HEK293 (cell line): ENCODE results near the gene RNF224.
A peak's percentile ranks its signal among the peaks of the same experiment; 100 is the strongest.

Experiments
- EGR2 ChIP-seq: fragments of 450-650 bp; formaldehyde crosslinking; IDR thresholded peaks from 2 replicates; pipeline ENCODE4 v1.5.1; 2016; ENCODE audit warnings: low read depth, missing biosample characterization, missing genetic modification characterization
- GLI2 ChIP-seq: fragments of 450-650 bp; formaldehyde crosslinking; IDR thresholded peaks from 2 replicates; pipeline ENCODE4; 2017; ENCODE audit warnings: missing biosample characterization, missing genetic modification characterization, low read depth, borderline replicate concordance
- HOXA7 ChIP-seq: sonication (generic); formaldehyde crosslinking; IDR thresholded peaks from 2 replicates; pipeline ENCODE4 v1.8.1; 2022; ENCODE audit warnings: missing genetic modification reagents, borderline replicate concordance
- KLF8 ChIP-seq: fragments of 450-650 bp; formaldehyde crosslinking; IDR thresholded peaks from 2 replicates; pipeline ENCODE4 v1.5.1; 2016; ENCODE audit warnings: missing biosample characterization, missing genetic modification characterization
- OSR2 ChIP-seq: fragments of 450-650 bp; formaldehyde crosslinking; IDR thresholded peaks from 2 replicates; pipeline ENCODE4 v1.5.1; 2016; ENCODE audit warnings: missing biosample characterization, missing genetic modification characterization
- PRDM1 ChIP-seq: fragments of 450-650 bp; formaldehyde crosslinking; IDR thresholded peaks from 2 replicates; pipeline ENCODE4; 2016; ENCODE audit warnings: missing biosample characterization, missing genetic modification characterization
- YY1 ChIP-seq: fragments of 450-650 bp; formaldehyde crosslinking; IDR thresholded peaks from 2 replicates; pipeline ENCODE4 v1.5.1; 2018; ENCODE audit warnings: missing biosample characterization, missing genetic modification characterization
- ZBTB7A ChIP-seq: fragments of 450-650 bp; formaldehyde crosslinking; IDR thresholded peaks from 2 replicates; pipeline ENCODE4 v1.5.1; 2016; ENCODE audit warnings: low read depth, missing biosample characterization, missing genetic modification characterization
- ZNF133 ChIP-seq: fragments of 450-650 bp; formaldehyde crosslinking; IDR thresholded peaks from 2 replicates; pipeline ENCODE4 v1.5.1; 2016; ENCODE audit warnings: missing biosample characterization, missing genetic modification characterization
- ZNF138 ChIP-seq: fragments of 450-650 bp; formaldehyde crosslinking; IDR thresholded peaks from 2 replicates; pipeline ENCODE4 v1.5.1; 2016; ENCODE audit warnings: missing biosample characterization, missing genetic modification characterization, borderline replicate concordance
- ZNF157 ChIP-seq: fragments of 450-650 bp; formaldehyde crosslinking; IDR thresholded peaks from 2 replicates; pipeline ENCODE4 v1.5.1; 2016; ENCODE audit warnings: missing biosample characterization, missing genetic modification characterization
- ZNF175 ChIP-seq: fragments of 450-650 bp; formaldehyde crosslinking; IDR thresholded peaks from 2 replicates; pipeline ENCODE4 v1.5.1; 2016; ENCODE audit warnings: missing biosample characterization, missing genetic modification characterization
- ZNF184 ChIP-seq: fragments of 450-650 bp; IDR thresholded peaks from 2 replicates; pipeline ENCODE4 v1.5.1; 2018; ENCODE audit warnings: missing biosample characterization, mild to moderate bottlenecking, missing genetic modification characterization
- ZNF2 ChIP-seq: fragments of 450-650 bp; formaldehyde crosslinking; IDR thresholded peaks from 2 replicates; pipeline ENCODE4 v1.5.1; 2016; ENCODE audit warnings: missing biosample characterization, missing genetic modification characterization
- ZNF214 ChIP-seq: fragments of 450-650 bp; formaldehyde crosslinking; IDR thresholded peaks from 2 replicates; pipeline ENCODE4 v1.5.1; 2017; ENCODE audit warnings: missing biosample characterization, mild to moderate bottlenecking, missing genetic modification characterization, borderline replicate concordance
- ZNF223 ChIP-seq: fragments of 450-650 bp; formaldehyde crosslinking; IDR thresholded peaks from 2 replicates; pipeline ENCODE4 v1.5.1; 2016; ENCODE audit warnings: missing biosample characterization, missing genetic modification characterization
- ZNF274 ChIP-seq, 2 experiments: fragments of 200-500 bp in 1 of 2; fragments of 450-650 bp in 1 of 2; sonication (Bioruptor generic) in 1 of 2; formaldehyde crosslinking in 1 of 2; IDR thresholded peaks; 2 replicates each; pipeline versions ENCODE4 v1.5.1 to v1.6.1; 2014 to 2016; ENCODE audit warnings: borderline replicate concordance in 1 of 2, inconsistent platforms in 1 of 2, low read length in 1 of 2, missing biosample characterization in 1 of 2, missing genetic modification characterization in 1 of 2
- ZNF292 ChIP-seq: fragments of 450-650 bp; formaldehyde crosslinking; IDR thresholded peaks from 2 replicates; pipeline ENCODE4 v1.5.1; 2016; ENCODE audit warnings: low read depth, missing biosample characterization, missing genetic modification characterization, borderline replicate concordance
- ZNF426 ChIP-seq: fragments of 450-650 bp; formaldehyde crosslinking; IDR thresholded peaks from 2 replicates; pipeline ENCODE4 v1.5.1; 2017; ENCODE audit warnings: missing biosample characterization, missing genetic modification characterization, mild to moderate bottlenecking, inconsistent platforms, moderate library complexity
- ZNF510 ChIP-seq: fragments of 450-650 bp; formaldehyde crosslinking; IDR thresholded peaks from 2 replicates; pipeline ENCODE4 v1.5.1; 2018; ENCODE audit warnings: mild to moderate bottlenecking, missing genetic modification characterization, missing biosample characterization; ENCODE audit not compliant: insufficient replicate concordance
- ZNF555 ChIP-seq: fragments of 450-650 bp; formaldehyde crosslinking; conservative IDR thresholded peaks from 2 replicates; pipeline ENCODE4 v1.5.1; 2017; ENCODE audit warnings: missing biosample characterization, mild to moderate bottlenecking, missing genetic modification characterization, inconsistent platforms
- ZNF610 ChIP-seq: fragments of 450-650 bp; formaldehyde crosslinking; IDR thresholded peaks from 2 replicates; pipeline ENCODE4 v1.5.1; 2016; ENCODE audit warnings: missing biosample characterization, missing genetic modification characterization, borderline replicate concordance
- ZNF621 ChIP-seq: fragments of 450-650 bp; formaldehyde crosslinking; IDR thresholded peaks from 2 replicates; pipeline ENCODE4 v1.5.1; 2017; ENCODE audit warnings: missing biosample characterization, missing genetic modification characterization
- ZNF626 ChIP-seq: fragments of 450-650 bp; sonication (Bioruptor Pico); formaldehyde crosslinking; IDR thresholded peaks from 2 replicates; pipeline ENCODE4 v1.5.1; 2018; ENCODE audit warnings: missing biosample characterization, missing genetic modification characterization, inconsistent platforms
- ZNF660 ChIP-seq: fragments of 450-650 bp; IDR thresholded peaks from 2 replicates; pipeline ENCODE4 v1.5.1; 2018; ENCODE audit warnings: missing biosample characterization, mild to moderate bottlenecking, missing genetic modification characterization
- ZNF792 ChIP-seq: fragments of 450-650 bp; formaldehyde crosslinking; IDR thresholded peaks from 2 replicates; pipeline ENCODE4 v1.5.1; 2016; ENCODE audit warnings: missing biosample characterization, missing genetic modification characterization
- ZNF830 ChIP-seq: fragments of 450-650 bp; IDR thresholded peaks from 2 replicates; pipeline ENCODE4 v1.5.0; 2018; ENCODE audit warnings: missing biosample characterization, missing genetic modification characterization, low read depth, mild to moderate bottlenecking, moderate library complexity
- ZSCAN30 ChIP-seq: fragments of 450-650 bp; IDR thresholded peaks from 2 replicates; pipeline ENCODE4 v1.5.1; 2018; ENCODE audit warnings: missing biosample characterization, mild to moderate bottlenecking, missing genetic modification characterization, moderate library complexity
- TF ChIP-seq, protein P1 (sequence below): fragments of 450-650 bp; formaldehyde crosslinking; IDR thresholded peaks from 2 replicates; pipeline ENCODE4 v1.5.1; 2016; ENCODE audit warnings: missing biosample characterization, missing genetic modification characterization
- TF ChIP-seq, protein P2 (sequence below): fragments of 450-650 bp; formaldehyde crosslinking; IDR thresholded peaks from 2 replicates; pipeline ENCODE4 v1.5.1; 2016; ENCODE audit warnings: missing biosample characterization, missing genetic modification characterization, low read depth
- TF ChIP-seq, protein P3 (sequence below): fragments of 450-650 bp; formaldehyde crosslinking; conservative IDR thresholded peaks from 2 replicates; pipeline ENCODE4 v1.5.1; 2016; ENCODE audit warnings: low read depth, missing biosample characterization, missing genetic modification characterization

The RNF224 gene

DNA sequence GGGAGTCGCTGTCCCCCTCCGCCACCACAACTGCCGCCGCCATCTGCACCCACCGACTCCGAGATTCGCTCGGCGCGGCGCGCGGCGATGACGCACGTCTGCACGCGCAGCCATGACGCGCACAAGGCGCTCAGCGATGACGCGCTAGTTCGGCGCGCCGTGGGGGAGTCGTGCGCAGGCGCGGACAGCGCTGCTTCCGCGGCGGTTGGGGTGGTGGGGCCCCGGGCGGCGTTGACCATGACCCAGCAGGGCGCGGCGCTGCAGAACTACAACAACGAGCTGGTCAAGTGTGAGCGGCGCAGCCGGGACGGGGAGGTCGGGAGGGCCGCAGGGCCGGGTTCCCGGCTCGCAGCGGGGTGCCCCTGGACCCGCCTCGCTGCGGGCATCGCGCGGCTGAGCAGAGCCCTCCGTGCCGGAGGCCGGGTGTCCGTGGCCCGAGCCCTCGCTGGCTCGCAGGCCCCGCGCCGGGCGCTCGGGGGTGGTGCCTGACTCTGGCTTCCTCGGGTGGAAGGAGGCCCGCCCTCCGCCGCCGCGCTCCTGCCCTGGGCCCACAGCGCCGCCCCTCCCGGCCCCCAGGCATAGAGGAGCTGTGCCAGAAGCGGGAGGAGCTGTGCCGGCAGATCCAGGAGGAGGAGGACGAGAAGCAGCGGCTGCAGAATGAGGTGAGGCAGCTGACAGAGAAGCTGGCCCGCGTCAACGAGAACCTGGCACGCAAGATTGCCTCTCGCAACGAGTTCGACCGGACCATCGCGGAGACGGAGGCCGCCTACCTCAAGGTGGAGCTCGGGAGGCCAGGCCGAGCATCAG is 38.6 kb upstream of the RNF224 start, which contains the start of the genes ANAPC2 and SSNA1 (continued):
- peak; percentile 60 for TF ChIP-seq OSR2 (tag by site-specific recombination)
- TF ChIP-seq ZNF2 (tag by site-specific recombination): peak; percentile 61
- TF ChIP-seq GLI2 (tag by site-specific recombination): no peak
- 0 out of 2 replicates have a peak, but pooled peaks have one; percentile 31 for TF ChIP-seq EGR2 (tag by site-specific recombination)
- no peak for TF ChIP-seq ZNF133
- TF ChIP-seq PRDM1 (tag by site-specific recombination): no peak
- no peak for TF ChIP-seq HOXA7 (CRISPR knock-in tag)
- TF ChIP-seq ZNF610 (tag by site-specific recombination): peak; percentile 64; the same call in 1 of the 2 replicates
- no peak for TF ChIP-seq ZNF555 (tag by site-specific recombination)
- TF ChIP-seq, protein P1, sequence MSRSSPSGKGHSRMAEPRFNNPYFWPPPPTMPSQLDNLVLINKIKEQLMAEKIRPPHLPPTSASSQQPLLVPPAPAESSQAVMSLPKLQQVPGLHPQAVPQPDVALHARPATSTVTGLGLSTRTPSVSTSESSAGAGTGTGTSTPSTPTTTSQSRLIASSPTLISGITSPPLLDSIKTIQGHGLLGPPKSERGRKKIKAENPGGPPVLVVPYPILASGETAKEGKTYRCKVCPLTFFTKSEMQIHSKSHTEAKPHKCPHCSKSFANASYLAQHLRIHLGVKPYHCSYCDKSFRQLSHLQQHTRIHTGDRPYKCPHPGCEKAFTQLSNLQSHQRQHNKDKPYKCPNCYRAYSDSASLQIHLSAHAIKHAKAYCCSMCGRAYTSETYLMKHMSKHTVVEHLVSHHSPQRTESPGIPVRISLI (tag by site-specific recombination): no peak
- TF ChIP-seq, protein P2, sequence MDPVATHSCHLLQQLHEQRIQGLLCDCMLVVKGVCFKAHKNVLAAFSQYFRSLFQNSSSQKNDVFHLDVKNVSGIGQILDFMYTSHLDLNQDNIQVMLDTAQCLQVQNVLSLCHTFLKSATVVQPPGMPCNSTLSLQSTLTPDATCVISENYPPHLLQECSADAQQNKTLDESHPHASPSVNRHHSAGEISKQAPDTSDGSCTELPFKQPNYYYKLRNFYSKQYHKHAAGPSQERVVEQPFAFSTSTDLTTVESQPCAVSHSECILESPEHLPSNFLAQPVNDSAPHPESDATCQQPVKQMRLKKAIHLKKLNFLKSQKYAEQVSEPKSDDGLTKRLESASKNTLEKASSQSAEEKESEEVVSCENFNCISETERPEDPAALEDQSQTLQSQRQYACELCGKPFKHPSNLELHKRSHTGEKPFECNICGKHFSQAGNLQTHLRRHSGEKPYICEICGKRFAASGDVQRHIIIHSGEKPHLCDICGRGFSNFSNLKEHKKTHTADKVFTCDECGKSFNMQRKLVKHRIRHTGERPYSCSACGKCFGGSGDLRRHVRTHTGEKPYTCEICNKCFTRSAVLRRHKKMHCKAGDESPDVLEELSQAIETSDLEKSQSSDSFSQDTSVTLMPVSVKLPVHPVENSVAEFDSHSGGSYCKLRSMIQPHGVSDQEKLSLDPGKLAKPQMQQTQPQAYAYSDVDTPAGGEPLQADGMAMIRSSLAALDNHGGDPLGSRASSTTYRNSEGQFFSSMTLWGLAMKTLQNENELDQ (tag by site-specific recombination): no peak
- TF ChIP-seq, protein P3, sequence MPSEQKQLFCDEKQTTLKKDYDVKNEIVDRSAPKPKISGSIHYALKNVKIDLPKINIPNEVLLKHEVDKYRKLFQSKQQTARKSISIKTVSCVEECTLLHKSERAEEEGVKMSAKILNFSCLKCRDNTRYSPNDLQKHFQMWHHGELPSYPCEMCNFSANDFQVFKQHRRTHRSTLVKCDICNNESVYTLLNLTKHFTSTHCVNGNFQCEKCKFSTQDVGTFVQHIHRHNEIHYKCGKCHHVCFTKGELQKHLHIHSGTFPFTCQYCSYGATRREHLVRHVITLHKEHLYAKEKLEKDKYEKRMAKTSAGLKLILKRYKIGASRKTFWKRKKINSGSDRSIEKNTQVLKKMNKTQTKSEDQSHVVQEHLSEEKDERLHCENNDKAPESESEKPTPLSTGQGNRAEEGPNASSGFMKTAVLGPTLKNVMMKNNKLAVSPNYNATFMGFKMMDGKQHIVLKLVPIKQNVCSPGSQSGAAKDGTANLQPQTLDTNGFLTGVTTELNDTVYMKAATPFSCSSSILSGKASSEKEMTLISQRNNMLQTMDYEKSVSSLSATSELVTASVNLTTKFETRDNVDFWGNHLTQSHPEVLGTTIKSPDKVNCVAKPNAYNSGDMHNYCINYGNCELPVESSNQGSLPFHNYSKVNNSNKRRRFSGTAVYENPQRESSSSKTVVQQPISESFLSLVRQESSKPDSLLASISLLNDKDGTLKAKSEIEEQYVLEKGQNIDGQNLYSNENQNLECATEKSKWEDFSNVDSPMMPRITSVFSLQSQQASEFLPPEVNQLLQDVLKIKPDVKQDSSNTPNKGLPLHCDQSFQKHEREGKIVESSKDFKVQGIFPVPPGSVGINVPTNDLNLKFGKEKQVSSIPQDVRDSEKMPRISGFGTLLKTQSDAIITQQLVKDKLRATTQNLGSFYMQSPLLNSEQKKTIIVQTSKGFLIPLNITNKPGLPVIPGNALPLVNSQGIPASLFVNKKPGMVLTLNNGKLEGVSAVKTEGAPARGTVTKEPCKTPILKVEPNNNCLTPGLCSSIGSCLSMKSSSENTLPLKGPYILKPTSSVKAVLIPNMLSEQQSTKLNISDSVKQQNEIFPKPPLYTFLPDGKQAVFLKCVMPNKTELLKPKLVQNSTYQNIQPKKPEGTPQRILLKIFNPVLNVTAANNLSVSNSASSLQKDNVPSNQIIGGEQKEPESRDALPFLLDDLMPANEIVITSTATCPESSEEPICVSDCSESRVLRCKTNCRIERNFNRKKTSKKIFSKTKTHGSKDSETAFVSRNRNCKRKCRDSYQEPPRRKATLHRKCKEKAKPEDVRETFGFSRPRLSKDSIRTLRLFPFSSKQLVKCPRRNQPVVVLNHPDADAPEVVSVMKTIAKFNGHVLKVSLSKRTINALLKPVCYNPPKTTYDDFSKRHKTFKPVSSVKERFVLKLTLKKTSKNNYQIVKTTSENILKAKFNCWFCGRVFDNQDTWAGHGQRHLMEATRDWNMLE (tag by site-specific recombination): no peak; the same call in 1 of the 2 replicates
- peak; percentile 68; the same call in 1 of the 2 replicates for TF ChIP-seq KLF8 (tag by site-specific recombination)
- TF ChIP-seq ZSCAN30: peak; percentile 73
- TF ChIP-seq ZBTB7A (tag by site-specific recombination): peak; percentile 80; the same call in 1 of the 2 replicates
- no peak for TF ChIP-seq ZNF792
- no peak for TF ChIP-seq ZNF621 (tag by site-specific recombination)
- no peak for TF ChIP-seq ZNF830 (tag by site-specific recombination)
- 0 out of 2 replicates have a peak, but pooled peaks have one; percentile 33 for TF ChIP-seq ZNF223 (tag by site-specific recombination)
- no peak for TF ChIP-seq ZNF274 (IDR thresholded peaks at IDR 0.05; ENCODE audit: low read length)
- TF ChIP-seq ZNF274 (tag by site-specific recombination; IDR thresholded peaks at IDR 0.05; ENCODE audit: borderline replicate concordance): no peak
- peak; percentile 80 for TF ChIP-seq ZNF660
- TF ChIP-seq ZNF157 (tag by site-specific recombination): no peak
- TF ChIP-seq ZNF138 (tag by site-specific recombination): no peak
- no peak for TF ChIP-seq ZNF292 (tag by site-specific recombination)
- TF ChIP-seq ZNF175 (tag by site-specific recombination): no peak
- TF ChIP-seq ZNF214: no peak
- TF ChIP-seq ZNF626: no peak
- peak; percentile 98 for TF ChIP-seq YY1
- no peak for TF ChIP-seq ZNF510
- TF ChIP-seq ZNF184: peak; percentile 84; the same call in 1 of the 2 replicates
- TF ChIP-seq ZNF426 (tag by site-specific recombination): no peak
